Measurements from ENCODE around the gene ECE2. TPM values are rescaled to one million over a fixed set of nuclear protein-coding genes. Genes with fewer than 3 reads are reported as not detected.

Gene ECE2
- total RNA-seq, 2 donors from 2014 or later: not detected

GRCh38 chr3:184234671-184235380, 41.0 kb upstream of the ECE2 start:
- H3K36me3 ChIP-seq (ENCODE audit: control insufficient read depth, insufficient read depth, low read length): no peaks in the 10 kb centered on the region
- H3K27ac Mint-ChIP-seq: no peak overlapping the region
- H3K9ac ChIP-seq (ENCODE audit: extremely low read depth, low read length, poor library complexity, severe bottlenecking): no peak overlapping the region
- H3K4me1 ChIP-seq (ENCODE audit: control insufficient read depth, insufficient read depth, low read length): peaks cover 3% of the 10 kb centered on the region
- H3K27me3 ChIP-seq (ENCODE audit: control insufficient read depth, insufficient read depth, low read length, poor library complexity, severe bottlenecking): peaks cover 66% of the 10 kb centered on the region
- no peaks in the 10 kb centered on the region for H3K9me3 ChIP-seq (ENCODE audit: control insufficient read depth, low read length)
- no peak for TF ChIP-seq CTCF (conservative IDR thresholded peaks at IDR 0.05)
- peaks cover 9% of the 10 kb centered on the region for H3K4me1 Mint-ChIP-seq
- no peaks in the 10 kb centered on the region for H3K9me3 Mint-ChIP-seq
- H3K4me3 Mint-ChIP-seq: no peak overlapping the region
- H3K36me3 Mint-ChIP-seq (ENCODE audit: low read depth): no peaks in the 10 kb centered on the region
- H3K27ac ChIP-seq (ENCODE audit: low read depth, low read length): no peak overlapping the region
- WGBS, 2 experiments (ENCODE audit: insufficient coverage in 1 of 2, insufficient read length in 1 of 2): 87 to 92% methylated on average over 14 to 19 of the region's 19 CpGs
- no peak overlapping the region for H3K4me3 ChIP-seq (ENCODE audit: low read length)
- DNase-seq: peak; percentile 33
- H3K27me3 Mint-ChIP-seq (ENCODE audit: insufficient read depth): peaks cover 71% of the 10 kb centered on the region

- Mint-ChIP-seq H3K4me1 (peaks cover 9% of the 10 kb centered on the region), H3K27ac (no peak overlapping the region), H3K4me3 (no peak overlapping the region), H3K36me3 (ENCODE audit: low read depth) (no peaks in the 10 kb centered on the region), H3K9me3 (no peaks in the 10 kb centered on the region), H3K27me3 (ENCODE audit: insufficient read depth) (peaks cover 69% of the 10 kb centered on the region)
- Histone ChIP-seq H3K4me1 (ENCODE audit: control insufficient read depth, insufficient read depth, low read length) (peaks cover 3% of the 10 kb centered on the region), H3K36me3 (ENCODE audit: control insufficient read depth, insufficient read depth, low read length) (no peaks in the 10 kb centered on the region), H3K9ac (ENCODE audit: extremely low read depth, low read length, poor library complexity, severe bottlenecking) (no peak overlapping the region), H3K27ac (ENCODE audit: low read depth, low read length) (no peak overlapping the region), H3K27me3 (ENCODE audit: control insufficient read depth, insufficient read depth, low read length, poor library complexity, severe bottlenecking) (peaks cover 61% of the 10 kb centered on the region), H3K4me3 (ENCODE audit: low read length) (no peak overlapping the region), H3K9me3 (ENCODE audit: control insufficient read depth, low read length) (no peaks in the 10 kb centered on the region)
- 95% methylated on average over 4 of the region's 4 CpGs; no CpG with 5 or more reads in 1 of the 2 experiments for WGBS, 2 experiments (ENCODE audit: insufficient coverage in 1 of 2, insufficient read length in 1 of 2)
- DNase-seq: peak; percentile 35
- TF ChIP-seq CTCF (conservative IDR thresholded peaks at IDR 0.05): no peak
Observed at GRCh38 chr3:184235381-184236032, 40.3 kb upstream of the ECE2 start.

- 43 to 72% methylated on average over 5 to 14 of the region's 14 CpGs for WGBS, 2 experiments (ENCODE audit: insufficient coverage in 1 of 2, insufficient read length in 1 of 2)
- peaks cover 3% of the 10 kb centered on the region for H3K4me1 ChIP-seq (ENCODE audit: control insufficient read depth, insufficient read depth, low read length)
- peak; percentile 82 for DNase-seq
- H3K27ac Mint-ChIP-seq: no peak overlapping the region
- TF ChIP-seq CTCF (conservative IDR thresholded peaks at IDR 0.05): no peak
- no peaks in the 10 kb centered on the region for H3K36me3 ChIP-seq (ENCODE audit: control insufficient read depth, insufficient read depth, low read length)
- H3K36me3 Mint-ChIP-seq (ENCODE audit: low read depth): no peaks in the 10 kb centered on the region
- no peak overlapping the region for H3K4me3 Mint-ChIP-seq
- no peaks in the 10 kb centered on the region for H3K9me3 ChIP-seq (ENCODE audit: control insufficient read depth, low read length)
- peaks cover 8% of the 10 kb centered on the region for H3K4me1 Mint-ChIP-seq
- H3K9ac ChIP-seq (ENCODE audit: extremely low read depth, low read length, poor library complexity, severe bottlenecking): no peak overlapping the region
- H3K27me3 Mint-ChIP-seq (ENCODE audit: insufficient read depth): peaks cover 70% of the 10 kb centered on the region
- H3K4me3 ChIP-seq (ENCODE audit: low read length): no peak overlapping the region
- no peaks in the 10 kb centered on the region for H3K9me3 Mint-ChIP-seq
- peaks cover 56% of the 10 kb centered on the region for H3K27me3 ChIP-seq (ENCODE audit: control insufficient read depth, insufficient read depth, low read length, poor library complexity, severe bottlenecking)
- H3K27ac ChIP-seq (ENCODE audit: low read depth, low read length): no peak overlapping the region
Observed at GRCh38 chr3:184236033-184236410, 39.8 kb upstream of the ECE2 start.

Data from endodermal cell (in vitro differentiated cells).